IMR-90 (cell line): ENCODE results near the gene EPHX1.

Experiments used
- CHD1 ChIP-seq: IDR thresholded peaks from 2 replicates; pipeline ENCODE4 v1.6.1; 2012; ENCODE audit warnings: low read depth, low read length, improper control_type of control experiment
- MAFK ChIP-seq: IDR thresholded peaks from 2 replicates; pipeline ENCODE4 v1.6.1; 2012; ENCODE audit warnings: low read depth, low read length, improper control_type of control experiment
- MXI1 ChIP-seq: IDR thresholded peaks from 2 replicates; pipeline ENCODE4 v1.6.1; 2012; ENCODE audit warnings: low read depth, mild to moderate bottlenecking, low read length, moderate library complexity, borderline replicate concordance
- NFE2L2 ChIP-seq: fragments of 150-350 bp; IDR thresholded peaks from 2 replicates; pipeline ENCODE4 v1.6.1; 2016; ENCODE audit warnings: low read depth, mild to moderate bottlenecking, low read length
- POLR2A ChIP-seq: IDR thresholded peaks from 2 replicates; pipeline ENCODE4 v1.6.1; 2012; ENCODE audit warnings: mild to moderate bottlenecking, low read depth, low read length
- RCOR1 ChIP-seq: IDR thresholded peaks from 2 replicates; pipeline ENCODE4 v1.6.1; 2012; ENCODE audit warnings: mild to moderate bottlenecking, low read length, improper control_type of control experiment; ENCODE audit not compliant: insufficient replicate concordance
- RFX5 ChIP-seq: IDR thresholded peaks from 2 replicates; pipeline ENCODE4 v1.8.0; 2012; ENCODE audit warnings: low read depth, mild to moderate bottlenecking, low read length, moderate library complexity
- TF ChIP-seq, protein P1 (sequence below): conservative IDR thresholded peaks from 2 replicates; pipeline ENCODE4 v1.5.1; 2012; ENCODE audit warnings: mild to moderate bottlenecking, low read depth, low read length, improper control_type of control experiment
- TF ChIP-seq, protein P2 (sequence below): fragments of 150-350 bp; IDR thresholded peaks from 2 replicates; pipeline ENCODE4 v1.6.1; 2016; ENCODE audit warnings: low read depth, mild to moderate bottlenecking, low read length, moderate library complexity, borderline replicate concordance

DNA sequence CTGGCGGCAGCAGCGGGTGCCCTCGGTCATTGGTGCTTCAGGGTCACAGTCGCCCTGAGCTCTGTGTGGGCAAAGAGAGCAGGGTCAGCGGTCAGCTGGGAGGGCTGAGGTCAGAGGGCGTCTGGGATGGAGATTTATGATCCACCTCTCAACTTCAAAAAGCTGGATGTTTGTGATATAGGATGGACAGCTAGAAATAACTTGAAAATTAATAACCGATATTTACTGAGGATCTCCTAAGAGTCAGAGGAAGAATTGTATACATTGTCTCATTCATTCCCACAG lies 77.0 kb downstream of the EPHX1 start:
- TF ChIP-seq MXI1, result no peak
- TF ChIP-seq POLR2A, result no peak
- TF ChIP-seq, protein P1, sequence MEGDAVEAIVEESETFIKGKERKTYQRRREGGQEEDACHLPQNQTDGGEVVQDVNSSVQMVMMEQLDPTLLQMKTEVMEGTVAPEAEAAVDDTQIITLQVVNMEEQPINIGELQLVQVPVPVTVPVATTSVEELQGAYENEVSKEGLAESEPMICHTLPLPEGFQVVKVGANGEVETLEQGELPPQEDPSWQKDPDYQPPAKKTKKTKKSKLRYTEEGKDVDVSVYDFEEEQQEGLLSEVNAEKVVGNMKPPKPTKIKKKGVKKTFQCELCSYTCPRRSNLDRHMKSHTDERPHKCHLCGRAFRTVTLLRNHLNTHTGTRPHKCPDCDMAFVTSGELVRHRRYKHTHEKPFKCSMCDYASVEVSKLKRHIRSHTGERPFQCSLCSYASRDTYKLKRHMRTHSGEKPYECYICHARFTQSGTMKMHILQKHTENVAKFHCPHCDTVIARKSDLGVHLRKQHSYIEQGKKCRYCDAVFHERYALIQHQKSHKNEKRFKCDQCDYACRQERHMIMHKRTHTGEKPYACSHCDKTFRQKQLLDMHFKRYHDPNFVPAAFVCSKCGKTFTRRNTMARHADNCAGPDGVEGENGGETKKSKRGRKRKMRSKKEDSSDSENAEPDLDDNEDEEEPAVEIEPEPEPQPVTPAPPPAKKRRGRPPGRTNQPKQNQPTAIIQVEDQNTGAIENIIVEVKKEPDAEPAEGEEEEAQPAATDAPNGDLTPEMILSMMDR, result no peak
- no peak for TF ChIP-seq CHD1
- TF ChIP-seq NFE2L2, result no peak
- TF ChIP-seq, protein P2, sequence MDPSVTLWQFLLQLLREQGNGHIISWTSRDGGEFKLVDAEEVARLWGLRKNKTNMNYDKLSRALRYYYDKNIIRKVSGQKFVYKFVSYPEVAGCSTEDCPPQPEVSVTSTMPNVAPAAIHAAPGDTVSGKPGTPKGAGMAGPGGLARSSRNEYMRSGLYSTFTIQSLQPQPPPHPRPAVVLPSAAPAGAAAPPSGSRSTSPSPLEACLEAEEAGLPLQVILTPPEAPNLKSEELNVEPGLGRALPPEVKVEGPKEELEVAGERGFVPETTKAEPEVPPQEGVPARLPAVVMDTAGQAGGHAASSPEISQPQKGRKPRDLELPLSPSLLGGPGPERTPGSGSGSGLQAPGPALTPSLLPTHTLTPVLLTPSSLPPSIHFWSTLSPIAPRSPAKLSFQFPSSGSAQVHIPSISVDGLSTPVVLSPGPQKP, result no peak
- TF ChIP-seq RCOR1, result no peak
- no peak for TF ChIP-seq MAFK
- no peak for TF ChIP-seq RFX5
